Testis (tissue), 3 donors: Measurements from ENCODE around the gene KLF5. TPM values are rescaled to one million over a fixed set of nuclear protein-coding genes. Genes with fewer than 3 reads are reported as not detected.
"Not testable (repeated sequence)": the region's sequence is repeated elsewhere in the genome, so short reads cannot be mapped to it uniquely, and the experiment has no call there.

Source experiments
- DNase-seq: peaks from one replicate; pipeline ENCODE4 v3.0.0-alpha.2; 2019
- H3K27ac ChIP-seq, 2 donors: fragments of 200-600 bp; sonication (generic); one replicate each; pipeline ENCODE4 v1.5.1; 2019
- H3K27me3 ChIP-seq: fragments of 200-600 bp; sonication (generic); one replicate; pipeline ENCODE4 v1.5.1; 2019
- H3K36me3 ChIP-seq: fragments of 200-600 bp; sonication (generic); one replicate; pipeline ENCODE4 v1.5.1; 2017; ENCODE audit warnings: low read depth; ENCODE audit errors: missing control alignments
- H3K4me1 ChIP-seq: fragments of 200-600 bp; sonication (generic); one replicate; pipeline ENCODE4 v1.5.1; 2019
- H3K4me3 ChIP-seq, 2 donors: fragments of 200-600 bp; sonication (generic); one replicate each; pipeline ENCODE4 v1.5.1; 2017 to 2019
- H3K9me3 ChIP-seq: fragments of 200-600 bp; sonication (generic); one replicate; pipeline ENCODE4 v1.5.1; 2017
- CTCF ChIP-seq, 3 experiments: fragments of 450-650 bp in 2 of 3; fragments of 200-600 bp in 1 of 3; sonication (generic) in 1 of 3; IDR thresholded peaks; one replicate each; pipeline ENCODE4 v1.5.1; 2016 to 2019; ENCODE audit warnings: antibody characterized with exemption in 3 of 3, mild to moderate bottlenecking in 2 of 3, moderate library complexity in 1 of 3
- POLR2A ChIP-seq: fragments of 450-650 bp; IDR thresholded peaks from one replicate; pipeline ENCODE4 v1.6.1; 2017; ENCODE audit warnings: antibody characterized with exemption, mild to moderate bottlenecking, moderate library complexity
- WGBS, 2 donors: methylation state at CpG; one replicate each; pipeline ENCODE4 v1.1.5; 2018; 5-methylcytosine and 5-hydroxymethylcytosine counted together
- intact Hi-C: fragments of 100-400 bp; cut with DNase I; formaldehyde crosslinking; loops from one replicate; pipeline ENCODE4 v1.15.1; 2023; ENCODE audit warnings: low total_unique reads
- polyA plus RNA-seq: library from polyadenylated mRNA; stranded (reverse); fragments of 350-450 nt; fragmentation: Illumina TruSeq; extraction: RNeasy Lipid Tissue Mini Kit (QIAGEN cat#74804); gene quantifications from one replicate; pipeline ENCODE4 v1.2.3, GENCODE V29; 2014; ENCODE audit warnings: low read depth, low replicate concordance; ENCODE audit not compliant: insufficient read depth
- total RNA-seq, 2 donors: library from RNA; depleted of rRNA; stranded (reverse); fragments of >200 nt; gene quantifications; one replicate each; pipeline ENCODE4 v1.2.3, GENCODE V29; 2016

The KLF5 gene
- total and polyA plus RNA-seq, 3 donors from 2014 or later: 17.2 to 92.6 (median 25.2) TPM

- Histone ChIP-seq H3K27ac (no peak overlapping the region), H3K27me3 (no peaks in the 10 kb centered on the region), H3K4me1 (no peaks in the 10 kb centered on the region), H3K4me3 (no peak overlapping the region), H3K36me3 (no peaks in the 10 kb centered on the region), H3K9me3 (no peaks in the 10 kb centered on the region)
- intact Hi-C loops: no loop called here
- no peak for DNase-seq
- TF ChIP-seq CTCF (IDR thresholded peaks at IDR 0.05): no peak
- no peak for TF ChIP-seq POLR2A
- 78 to 88% methylated on average over 2 of the region's 2 CpGs for WGBS, 2 donors
Measured at GRCh38 chr13:73039201-73040108, 19.4 kb upstream of the KLF5 start.

- TF ChIP-seq CTCF (IDR thresholded peaks at IDR 0.05) (no peak), POLR2A (no peak)
- Histone ChIP-seq H3K27ac (no peak overlapping the region), H3K36me3 (no peaks in the 10 kb centered on the region), H3K27me3 (no peaks in the 10 kb centered on the region), H3K9me3 (no peaks in the 10 kb centered on the region), H3K4me1 (no peaks in the 10 kb centered on the region), H3K4me3 (no peak overlapping the region)
- DNase-seq: no peak
- 92 to 93% methylated on average over 3 of the region's 3 CpGs for WGBS, 2 donors
- intact Hi-C loops: no loop called here
Measured at GRCh38 chr13:73040484-73040883, 18.3 kb upstream of the KLF5 start.

GRCh38 chr13:73040968-73041596 lies 17.7 kb upstream of the KLF5 start:
- TF ChIP-seq POLR2A: no peak
- no peak for TF ChIP-seq CTCF (IDR thresholded peaks at IDR 0.05)
- no peaks in the 10 kb centered on the region for H3K4me1 ChIP-seq
- H3K4me3 ChIP-seq: no peak overlapping the region
- H3K9me3 ChIP-seq: no peaks in the 10 kb centered on the region
- no peaks in the 10 kb centered on the region for H3K36me3 ChIP-seq
- no peaks in the 10 kb centered on the region for H3K27me3 ChIP-seq
- 90 to 91% methylated on average over 7 of the region's 7 CpGs for WGBS, 2 donors
- no peak overlapping the region for H3K27ac ChIP-seq
- intact Hi-C loops: no loop called here
- no peak for DNase-seq

GRCh38 chr13:73045031-73045430 lies 13.8 kb upstream of the KLF5 start:
- Histone ChIP-seq H3K27ac (no peak overlapping the region), H3K27me3 (no peaks in the 10 kb centered on the region), H3K36me3 (no peaks in the 10 kb centered on the region), H3K4me1 (no peaks in the 10 kb centered on the region), H3K9me3 (no peaks in the 10 kb centered on the region), H3K4me3 (no peak overlapping the region)
- TF ChIP-seq POLR2A (no peak), CTCF (IDR thresholded peaks at IDR 0.05) (no peak)
- DNase-seq: no peak
- intact Hi-C loops: no loop called here
- 91 to 94% methylated on average over 6 of the region's 6 CpGs for WGBS, 2 donors

- not testable (repeated sequence) for DNase-seq, H3K4me3 ChIP-seq
- 71 to 82% methylated on average over 2 of the region's 2 CpGs for WGBS, 2 donors
Measured at GRCh38 chr13:73048615-73049014, 10.2 kb upstream of the KLF5 start.

More at GRCh38 chr13:73048615-73049014, 10.2 kb upstream of the KLF5 start:
- H3K4me1 ChIP-seq, intact Hi-C loops, H3K9me3 ChIP-seq, H3K36me3 ChIP-seq, H3K27ac ChIP-seq, H3K27me3 ChIP-seq: not testable (repeated sequence)
